ENCODE data around the gene PHACTR1.

- TF ChIP-seq CTCF (IDR thresholded peaks at IDR 0.05; ENCODE audit: low read length) (no peak), EZH2 (IDR thresholded peaks at IDR 0.05; ENCODE audit: borderline replicate concordance, low read length) (no peak)
These were observed 388.6 kb downstream of the PHACTR1 start for GRCh38 chr6:13105139-13105538.

Data from OCI-LY1 (cell line).